T-helper 2 cell treated with Interferon-gamma antibody and Interleukin-4, amounts not matched to agents 100 ng/mL and 5 ng/mL, for 36 hours (primary cell): ENCODE results near the gene PCDHA7. TPM values are rescaled to one million over a fixed set of nuclear protein-coding genes. Genes with fewer than 3 reads are reported as not detected.
"Not testable (repeated sequence)": the region's sequence is repeated elsewhere in the genome, so short reads cannot be mapped to it uniquely, and the experiment has no call there.

Source experiments
- intact Hi-C: fragments of 100-400 bp; cut with micrococcal nuclease; formaldehyde crosslinking; loops from one replicate; pipeline ENCODE4 v1.15.1; 2023
- total RNA-seq: library from RNA; stranded (reverse); gene quantifications from 2 replicates; pipeline ENCODE4 v1.2.3, GENCODE V29; 2022

Gene PCDHA7
- not detected in 2 replicates for total RNA-seq

- intact Hi-C loops = no loop called here
These were observed at the start of gene PCDHA7 for GRCh38 chr5:140833993-140834392. Gene PCDHA7 (plus strand): TSS chr5:140834269. CDS start chr5:140834384, 115 bp downstream.

GRCh38 chr5:140785905-140786686 is 48.0 kb upstream of the PCDHA7 start, which contains the start of gene PCDHA1:
Gene PCDHA1 (plus strand): TSS chr5:140786140.
- intact Hi-C loops = no loop called here

- intact Hi-C loops = not testable (repeated sequence)
These were observed 46.6 kb upstream of the PCDHA7 start for GRCh38 chr5:140787422-140787821.

- intact Hi-C loops = not testable (repeated sequence)
These were observed 46.1 kb upstream of the PCDHA7 start for GRCh38 chr5:140787849-140788504.

GRCh38 chr5:140791089-140791488 is 43.0 kb upstream of the PCDHA7 start:
- intact Hi-C loops = no loop called here

GRCh38 chr5:140794595-140795258 is 39.3 kb upstream of the PCDHA7 start, which contains the start of gene PCDHA2:
Gene PCDHA2 (plus strand): TSS chr5:140794852.
- intact Hi-C loops = no loop called here

- intact Hi-C loops = no loop called here
These were observed 38.8 kb upstream of the PCDHA7 start for GRCh38 chr5:140795259-140795641.

GRCh38 chr5:140796072-140796717 is 37.9 kb upstream of the PCDHA7 start:
- intact Hi-C loops = not testable (repeated sequence)

- intact Hi-C loops = no loop called here
These were observed 37.4 kb upstream of the PCDHA7 start for GRCh38 chr5:140796718-140797095.

GRCh38 chr5:140800816-140801493 is 33.1 kb upstream of the PCDHA7 start, which contains the start of gene PCDHA3:
Gene PCDHA3 (plus strand): TSS chr5:140801057.
- intact Hi-C loops = loop anchor here (5.0 kb wide), 1 partner anchor 41 kb away; the partner anchor contains the start of gene PCDHA8

GRCh38 chr5:140801494-140801841 is 32.6 kb upstream of the PCDHA7 start:
- intact Hi-C loops = loop anchor here (5.0 kb wide), 1 partner anchor 41 kb away; the partner anchor contains the start of gene PCDHA8

GRCh38 chr5:140802381-140802780 is 31.7 kb upstream of the PCDHA7 start:
- intact Hi-C loops = loop anchor here (5.0 kb wide), 1 partner anchor 40 kb away; the partner anchor contains the start of gene PCDHA8

GRCh38 chr5:140802781-140803271 is 31.2 kb upstream of the PCDHA7 start:
- intact Hi-C loops = loop anchor here (5.0 kb wide), 1 partner anchor 39 kb away; the partner anchor contains the start of gene PCDHA8

GRCh38 chr5:140806834-140807775 is 27.0 kb upstream of the PCDHA7 start, which contains the start of gene PCDHA4:
Gene PCDHA4 (plus strand): TSS chr5:140807068.
- intact Hi-C loops = no loop called here

- intact Hi-C loops = not testable (repeated sequence)
These were observed 25.7 kb upstream of the PCDHA7 start for GRCh38 chr5:140808241-140808888.

GRCh38 chr5:140808889-140809291 is 25.2 kb upstream of the PCDHA7 start:
- intact Hi-C loops = no loop called here

- intact Hi-C loops = loop anchor here (10.0 kb wide), 1 partner anchor 223 kb away; no protein-coding TSS in a partner anchor
These were observed 12.4 kb upstream of the PCDHA7 start, which contains the start of gene PCDHA5 for GRCh38 chr5:140821375-140822280. Gene PCDHA5 (plus strand): TSS chr5:140821613.
